NCI-H2029 treated with DMSO at 0.1 percent for 48 hours (cell line): Measurements from ENCODE around the gene VRK3.

Experiments
- DNase-seq: peaks from one replicate; lab custom pipeline; 2025; lab: John Stamatoyannopoulos, UW

The VRK3 gene

GRCh38 chr19:50030937-50031336 is 5.8 kb upstream of the VRK3 start:
- DNase-seq, result no peak

- DNase-seq, result no peak
Observed at GRCh38 chr19:50030225-50030624, 5.1 kb upstream of the VRK3 start.

- DNase-seq, result no peak
Observed at GRCh38 chr19:50026550-50026906, 1.4 kb upstream of the VRK3 start.

- no peak for DNase-seq
Observed at GRCh38 chr19:50025794-50026549, 800 bp upstream of the VRK3 start, which contains the start of gene ZNF473. Gene ZNF473 (plus strand): TSS chr19:50026005. CDS start chr19:50031083, 5,078 bp downstream.

- no peak for DNase-seq
Observed at GRCh38 chr19:50024719-50025021, 502 bp downstream of the VRK3 start.

GRCh38 chr19:50022823-50023222 is 2.3 kb downstream of the VRK3 start:
- no peak for DNase-seq

GRCh38 chr19:50020481-50020880 is 4.7 kb downstream of the VRK3 start:
- peak; percentile 17 for DNase-seq

GRCh38 chr19:50016225-50016807 is 8.9 kb downstream of the VRK3 start:
- DNase-seq, result no peak

- no peak for DNase-seq
Observed at GRCh38 chr19:50008532-50008931, 16.6 kb downstream of the VRK3 start.

- no peak for DNase-seq
Observed at GRCh38 chr19:50007947-50008346, 17.2 kb downstream of the VRK3 start.

GRCh38 chr19:50007170-50007569 is 18.0 kb downstream of the VRK3 start:
- DNase-seq, result no peak

- DNase-seq, result no peak
Observed at GRCh38 chr19:50005428-50005827, 19.7 kb downstream of the VRK3 start.

- no peak for DNase-seq
Observed at GRCh38 chr19:50003810-50004419, 21.3 kb downstream of the VRK3 start.

GRCh38 chr19:50003254-50003788 is 21.9 kb downstream of the VRK3 start:
- DNase-seq, result no peak

GRCh38 chr19:50002386-50002960 is 22.7 kb downstream of the VRK3 start:
- DNase-seq, result no peak

- no peak for DNase-seq
Observed at GRCh38 chr19:50001775-50002174, 23.4 kb downstream of the VRK3 start.

GRCh38 chr19:50000841-50001557 is 24.2 kb downstream of the VRK3 start:
- no peak for DNase-seq

GRCh38 chr19:50000038-50000840 is 24.9 kb downstream of the VRK3 start:
- DNase-seq, result no peak

- no peak for DNase-seq
Observed at GRCh38 chr19:49999371-50000010, 25.7 kb downstream of the VRK3 start.

- peak; percentile 14 for DNase-seq
Observed at GRCh38 chr19:49997709-49998108, 27.5 kb downstream of the VRK3 start.

GRCh38 chr19:49988433-49988832 is 36.7 kb downstream of the VRK3 start:
- no peak for DNase-seq
